K562 (cell line): ENCODE results near the gene UBXN11. TPM values are rescaled to one million over a fixed set of nuclear protein-coding genes. Genes with fewer than 3 reads are reported as not detected.

Experiments used
- CHD2 ChIP-seq: IDR thresholded peaks from 2 replicates; pipeline ENCODE4 v1.6.1; 2011; ENCODE audit warnings: low read depth, low read length
- FOXA3 ChIP-seq, 2 experiments: fragments of 450-650 bp in 1 of 2; sonication (generic) in 1 of 2; formaldehyde crosslinking; IDR thresholded peaks in 1 of 2; conservative IDR thresholded peaks in 1 of 2; 2 replicates each; pipeline versions ENCODE4 v1.4.0 to v1.8.0; 2020 to 2022; ENCODE audit warnings: mild to moderate bottlenecking in 2 of 2, missing genetic modification reagents in 1 of 2
- GATAD2A ChIP-seq: fragments of 450-650 bp; IDR thresholded peaks from 2 replicates; pipeline ENCODE4 v1.6.1; 2017
- HMGN3 ChIP-seq: IDR thresholded peaks from 2 replicates; pipeline ENCODE4 v1.6.1; 2011; ENCODE audit warnings: borderline replicate concordance, low read depth, mild to moderate bottlenecking, mixed read lengths, low read length; ENCODE audit not compliant: insufficient read length; ENCODE audit errors: extremely low read depth
- MAFK ChIP-seq: IDR thresholded peaks from 2 replicates; pipeline ENCODE4 v1.6.1; 2011; ENCODE audit warnings: low read length, improper control_type of control experiment
- MTA1 ChIP-seq: fragments of 450-650 bp; IDR thresholded peaks from 2 replicates; pipeline ENCODE4 v1.6.1; 2017; ENCODE audit warnings: borderline replicate concordance
- NCOA4 ChIP-seq: fragments of 450-650 bp; IDR thresholded peaks from 2 replicates; pipeline ENCODE4 v1.6.1; 2018; ENCODE audit warnings: mild to moderate bottlenecking; ENCODE audit not compliant: partially characterized antibody
- PHF21A ChIP-seq: fragments of 450-650 bp; IDR thresholded peaks from 2 replicates; pipeline ENCODE4 v1.6.1; 2017; ENCODE audit warnings: low read depth, borderline replicate concordance
- RBFOX2 ChIP-seq: fragments of 200-400 bp; formaldehyde crosslinking; IDR thresholded peaks from 2 replicates; pipeline ENCODE4 v1.6.1; 2017; ENCODE audit warnings: low read depth, mild to moderate bottlenecking, low read length, moderate library complexity
- ZBTB7A ChIP-seq: IDR thresholded peaks from 2 replicates; pipeline ENCODE4 v1.6.1; 2011; ENCODE audit warnings: low read depth, mild to moderate bottlenecking, low read length, moderate library complexity, borderline replicate concordance; ENCODE audit not compliant: control insufficient read depth
- ZKSCAN8 ChIP-seq: fragments of 200-800 bp; sonication (Bioruptor generic); IDR thresholded peaks from 2 replicates; pipeline ENCODE4 v1.6.1; 2016; ENCODE audit warnings: missing genetic modification characterization, missing compliant biosample characterization
- ZNF140 ChIP-seq: fragments of 250-450 bp; sonication (Bioruptor Pico); IDR thresholded peaks from 2 replicates; pipeline ENCODE4 v1.8.0; 2021; ENCODE audit warnings: moderate library complexity, mild to moderate bottlenecking, inconsistent platforms
- ZNF224 ChIP-seq: sonication (generic); formaldehyde crosslinking; IDR thresholded peaks from 2 replicates; pipeline ENCODE4 v1.8.0; 2022; ENCODE audit warnings: mild to moderate bottlenecking, missing genetic modification reagents
- ZNF354B ChIP-seq: fragments of 250-450 bp; sonication (Bioruptor Pico); IDR thresholded peaks from 2 replicates; pipeline ENCODE4 v1.4.0; 2020
- ZNF408 ChIP-seq: fragments of 250-450 bp; sonication (Bioruptor Pico); IDR thresholded peaks from 2 replicates; pipeline ENCODE4 v1.4.0; 2020; ENCODE audit warnings: low read depth, mild to moderate bottlenecking, moderate library complexity
- ZNF445 ChIP-seq: fragments of 250-450 bp; sonication (Bioruptor Pico); IDR thresholded peaks from 2 replicates; pipeline ENCODE4 v1.4.0; 2020; ENCODE audit warnings: low read depth, mild to moderate bottlenecking, moderate library complexity
- ZNF609 ChIP-seq: sonication (generic); formaldehyde crosslinking; IDR thresholded peaks from 2 replicates; pipeline ENCODE4 v1.8.1; 2023; ENCODE audit warnings: missing genetic modification reagents, mild to moderate bottlenecking, borderline replicate concordance
- ZNF696 ChIP-seq: fragments of 250-450 bp; sonication (Bioruptor Pico); conservative IDR thresholded peaks from 2 replicates; pipeline ENCODE4 v1.4.0; 2020; ENCODE audit warnings: mild to moderate bottlenecking, moderate library complexity
- ZNF707 ChIP-seq: fragments of 250-450 bp; sonication (Bioruptor Pico); conservative IDR thresholded peaks from 2 replicates; pipeline ENCODE4 v1.8.0; 2022; ENCODE audit warnings: inconsistent platforms, mild to moderate bottlenecking, moderate library complexity
- ZSCAN32 ChIP-seq: fragments of 450-650 bp; formaldehyde crosslinking; IDR thresholded peaks from 2 replicates; pipeline ENCODE4 v1.4.0; 2020; ENCODE audit warnings: mild to moderate bottlenecking, moderate library complexity
- polyA plus RNA-seq, 8 experiments: library from polyadenylated mRNA; depleted of rRNA in 4 of 8; stranded (reverse) in 5 of 8; unstranded in 3 of 8; fragments of >200 nt; fragmentation: Nextera tagmentation in 2 of 8; fragmentation: Illumina TruSeq in 1 of 8; extraction: Ambion mirVana in 2 of 8; extraction: Trizol in 1 of 8; gene quantifications; 2 replicates each; pipeline versions ENCODE4 v1.2.1 to v1.2.3, GENCODE V29; 2011 to 2014; ENCODE audit warnings: inconsistent platforms in 1 of 8, missing spikeins in 1 of 8
- total RNA-seq, 7 experiments: library from RNA; depleted of rRNA in 6 of 7; stranded (reverse); fragments of >200 nt in 6 of 7; fragmentation: Illumina TruSeq in 2 of 7; extraction: Trizol in 2 of 7; gene quantifications; 2 replicates each; pipeline versions ENCODE4 v1.2.1 to v1.2.3, GENCODE V29; 2011 to 2021; ENCODE audit warnings: low replicate concordance in 1 of 7
- TF ChIP-seq, protein P1 (sequence below): fragments of 250-450 bp; sonication (Bioruptor Pico); IDR thresholded peaks from 2 replicates; pipeline ENCODE4 v1.8.0; 2022; ENCODE audit warnings: moderate library complexity, mild to moderate bottlenecking, inconsistent platforms

Gene UBXN11
- total and polyA plus RNA-seq, 9 of the 15 experiments (the other 6 are each of a cell fraction or from before 2014, with no cell fraction given): 0.48 to 34.3 (median 11.3) TPM

DNA sequence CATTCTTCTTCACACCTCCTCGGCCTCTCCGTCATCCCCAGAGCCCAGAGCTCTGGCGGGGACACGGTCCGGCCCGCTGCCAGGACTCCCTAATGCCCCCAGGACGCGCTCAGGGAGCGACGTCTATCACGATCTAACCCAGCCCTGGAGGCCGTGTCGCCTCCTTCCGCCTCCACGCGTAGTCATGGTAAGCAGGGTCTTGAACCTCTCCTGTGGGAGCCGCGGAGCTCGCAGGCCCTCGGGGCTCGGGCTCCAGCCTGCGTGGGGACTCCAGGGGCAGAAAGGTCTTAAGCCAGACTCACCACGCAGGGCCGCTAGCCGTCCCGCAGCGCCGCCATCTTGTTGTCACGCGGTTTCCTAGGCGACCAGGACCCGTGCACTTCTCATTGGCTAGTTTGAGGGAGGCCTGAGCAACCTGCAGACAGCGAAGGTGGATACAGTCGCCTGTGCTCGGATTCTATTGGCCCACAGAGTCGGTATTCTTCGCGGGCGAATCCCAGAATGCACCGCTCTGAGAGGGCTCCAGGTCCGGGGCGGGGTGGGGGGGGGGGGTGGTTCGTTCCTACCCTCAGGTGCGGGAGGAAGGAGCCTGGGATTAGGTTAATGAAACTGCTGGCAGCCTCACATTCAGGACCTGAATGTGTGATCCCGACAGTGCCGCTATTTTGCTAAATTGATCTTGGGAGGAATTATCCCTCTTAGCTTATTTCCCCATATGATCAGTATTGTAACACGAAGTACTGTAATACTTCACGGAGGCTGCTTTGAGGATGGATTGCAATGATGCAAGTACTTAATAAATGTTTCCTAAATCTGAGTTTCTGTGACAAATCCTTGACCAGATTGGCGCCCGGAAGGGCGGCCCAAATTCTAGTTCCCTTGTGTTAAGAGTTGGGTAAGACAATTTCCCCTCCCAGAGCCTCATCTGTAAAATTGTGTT is at the start of gene UBXN11 (continued):
- TF ChIP-seq ZNF707: no peak
- TF ChIP-seq PHF21A: no peak
- no peak for TF ChIP-seq ZSCAN32 (CRISPR knock-in tag)
- no peak for TF ChIP-seq MTA1
- TF ChIP-seq, protein P1, sequence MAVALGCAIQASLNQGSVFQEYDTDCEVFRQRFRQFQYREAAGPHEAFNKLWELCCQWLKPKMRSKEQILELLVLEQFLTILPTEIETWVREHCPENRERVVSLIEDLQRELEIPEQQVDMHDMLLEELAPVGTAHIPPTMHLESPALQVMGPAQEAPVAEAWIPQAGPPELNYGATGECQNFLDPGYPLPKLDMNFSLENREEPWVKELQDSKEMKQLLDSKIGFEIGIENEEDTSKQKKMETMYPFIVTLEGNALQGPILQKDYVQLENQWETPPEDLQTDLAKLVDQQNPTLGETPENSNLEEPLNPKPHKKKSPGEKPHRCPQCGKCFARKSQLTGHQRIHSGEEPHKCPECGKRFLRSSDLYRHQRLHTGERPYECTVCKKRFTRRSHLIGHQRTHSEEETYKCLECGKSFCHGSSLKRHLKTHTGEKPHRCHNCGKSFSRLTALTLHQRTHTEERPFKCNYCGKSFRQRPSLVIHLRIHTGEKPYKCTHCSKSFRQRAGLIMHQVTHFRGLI (CRISPR knock-in tag): no peak
- TF ChIP-seq HMGN3: peak; percentile 51
- no peak for TF ChIP-seq GATAD2A
- no peak; the same call in none of the 2 replicates for TF ChIP-seq CHD2
- no peak for TF ChIP-seq NCOA4
- TF ChIP-seq ZBTB7A: 0 out of 2 replicates have a peak, but pooled peaks have one; percentile 36
- no peak for TF ChIP-seq FOXA3 (CRISPR knock-in tag; conservative IDR thresholded peaks at IDR 0.05 in 1 of 2, IDR thresholded peaks at IDR 0.05 in 1 of 2)
- no peak for TF ChIP-seq ZNF445 (CRISPR knock-in tag)
- TF ChIP-seq ZNF609 (CRISPR knock-in tag): no peak
- no peak for TF ChIP-seq ZNF696 (CRISPR knock-in tag)
- peak; percentile 79 for TF ChIP-seq RBFOX2
- no peak for TF ChIP-seq ZNF224 (CRISPR knock-in tag)
- no peak for TF ChIP-seq ZNF408
- no peak for TF ChIP-seq ZNF354B (CRISPR knock-in tag)
- no peak for TF ChIP-seq ZNF140 (CRISPR knock-in tag)
- no peak for TF ChIP-seq ZKSCAN8 (CRISPR knock-in tag)
- TF ChIP-seq MAFK: no peak
